Astrocyte (in vitro differentiated cells and primary cell): ENCODE measurements around the gene HACL1. TPM values are rescaled to one million over a fixed set of nuclear protein-coding genes. Genes with fewer than 3 reads are reported as not detected.

Experiments used
- DNase-seq: peaks from one replicate; pipeline ENCODE4 v3.0.0-alpha.2; 2010; ENCODE audit warnings: low read depth
- FAIRE-seq: peaks from 2 replicates; lab custom pipeline; 2011; peaks lifted over from hg19 to GRCh38; lab: Jason Lieb, UNC
- H2AFZ ChIP-seq: 2 replicates; pipeline ENCODE4 v1.6.0; 2012; ENCODE audit warnings: low read depth, low read length, inconsistent platforms
- H3K27ac ChIP-seq: 2 replicates; pipeline ENCODE4 v1.5.1; 2011; ENCODE audit warnings: low read depth, low read length, inconsistent platforms
- H3K27me3 ChIP-seq: 2 replicates; pipeline ENCODE4 v1.6.0; 2011; ENCODE audit warnings: low read length, inconsistent platforms; ENCODE audit not compliant: insufficient read depth
- H3K36me3 ChIP-seq: 2 replicates; pipeline ENCODE4 v1.5.1; 2011; ENCODE audit warnings: low read length, inconsistent platforms; ENCODE audit not compliant: insufficient read depth
- H3K4me1 ChIP-seq: 2 replicates; pipeline ENCODE4 v1.5.1; 2011; ENCODE audit warnings: low read length, inconsistent platforms; ENCODE audit not compliant: insufficient read depth
- H3K4me2 ChIP-seq: 2 replicates; pipeline ENCODE4 v1.6.0; 2012; ENCODE audit warnings: low read length, inconsistent platforms
- H3K4me3 ChIP-seq: 2 replicates; pipeline ENCODE4 v1.5.1; 2011; ENCODE audit warnings: low read depth, mild to moderate bottlenecking, low read length, inconsistent platforms; ENCODE audit not compliant: insufficient read depth
- H3K79me2 ChIP-seq: 2 replicates; pipeline ENCODE4 v1.6.0; 2012; ENCODE audit warnings: mild to moderate bottlenecking, low read length, inconsistent platforms; ENCODE audit not compliant: insufficient read depth
- H3K9ac ChIP-seq: 2 replicates; pipeline ENCODE4 v1.6.0; 2012; ENCODE audit warnings: mild to moderate bottlenecking, low read length, inconsistent platforms
- H3K9me3 ChIP-seq: 2 replicates; pipeline ENCODE4 v1.5.1; 2012; ENCODE audit warnings: low read depth, mild to moderate bottlenecking, low read length, inconsistent platforms; ENCODE audit not compliant: insufficient read depth
- H4K20me1 ChIP-seq: 2 replicates; pipeline ENCODE4 v1.6.0; 2012; ENCODE audit warnings: low read length, inconsistent platforms; ENCODE audit not compliant: insufficient read depth
- H3K27ac Mint-ChIP-seq: one replicate; pipeline ENCODE4 v1.8.0; 2021; ENCODE audit warnings: mild to moderate bottlenecking, mixed read lengths; ENCODE audit not compliant: unreplicated experiment
- H3K27me3 Mint-ChIP-seq: one replicate; pipeline ENCODE4 v1.8.0; 2021; ENCODE audit warnings: low read depth, mixed read lengths; ENCODE audit not compliant: unreplicated experiment
- H3K36me3 Mint-ChIP-seq: one replicate; pipeline ENCODE4 v1.8.0; 2021; ENCODE audit warnings: low read depth, mixed read lengths; ENCODE audit not compliant: unreplicated experiment
- H3K4me1 Mint-ChIP-seq: one replicate; pipeline ENCODE4 v1.8.0; 2021; ENCODE audit warnings: low read depth, mixed read lengths; ENCODE audit not compliant: unreplicated experiment
- H3K4me3 Mint-ChIP-seq: one replicate; pipeline ENCODE4 v1.8.0; 2021; ENCODE audit warnings: mild to moderate bottlenecking, moderate library complexity, mixed read lengths; ENCODE audit not compliant: unreplicated experiment
- H3K9me3 Mint-ChIP-seq: one replicate; pipeline ENCODE4 v1.8.0; 2021; ENCODE audit warnings: mild to moderate bottlenecking, mixed read lengths; ENCODE audit not compliant: unreplicated experiment
- EZH2 ChIP-seq: IDR thresholded peaks from 2 replicates; pipeline ENCODE4 v1.6.1; 2012; ENCODE audit warnings: mild to moderate bottlenecking, low read length, inconsistent platforms; ENCODE audit not compliant: insufficient read depth
- total RNA-seq: library from RNA; stranded (reverse); gene quantifications from 2 replicates; pipeline ENCODE4 v1.2.1, GENCODE V29; 2021
- TF ChIP-seq, protein P1 (sequence below): IDR thresholded peaks from 2 replicates; pipeline ENCODE4 v1.5.1; 2011; ENCODE audit warnings: low read depth, mild to moderate bottlenecking, inconsistent platforms, low read length, moderate library complexity; ENCODE audit not compliant: insufficient read depth

Gene HACL1
- total RNA-seq, 1 donor from 2014 or later, result 17.8 TPM

DNA sequence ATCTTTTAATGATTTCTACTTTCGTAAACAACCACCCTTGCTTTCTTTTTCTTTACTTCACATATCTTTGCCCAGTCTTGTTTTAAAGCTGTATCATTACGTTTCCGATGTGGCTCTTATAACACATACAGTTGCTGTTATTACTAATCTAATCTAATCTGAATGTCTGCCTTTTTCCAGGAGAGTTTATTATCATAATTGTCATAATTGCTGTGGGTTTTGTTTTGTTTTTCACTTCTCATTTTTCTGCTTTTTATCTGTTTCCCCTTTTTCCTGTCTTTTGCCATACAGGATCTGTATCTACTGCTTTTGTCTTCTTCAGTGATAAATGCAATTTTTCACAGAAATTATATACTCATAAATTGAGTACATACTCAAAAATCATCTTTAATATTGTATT, 24.9 kb downstream of the HACL1 start:
- no peak for TF ChIP-seq EZH2
- TF ChIP-seq, protein P1, sequence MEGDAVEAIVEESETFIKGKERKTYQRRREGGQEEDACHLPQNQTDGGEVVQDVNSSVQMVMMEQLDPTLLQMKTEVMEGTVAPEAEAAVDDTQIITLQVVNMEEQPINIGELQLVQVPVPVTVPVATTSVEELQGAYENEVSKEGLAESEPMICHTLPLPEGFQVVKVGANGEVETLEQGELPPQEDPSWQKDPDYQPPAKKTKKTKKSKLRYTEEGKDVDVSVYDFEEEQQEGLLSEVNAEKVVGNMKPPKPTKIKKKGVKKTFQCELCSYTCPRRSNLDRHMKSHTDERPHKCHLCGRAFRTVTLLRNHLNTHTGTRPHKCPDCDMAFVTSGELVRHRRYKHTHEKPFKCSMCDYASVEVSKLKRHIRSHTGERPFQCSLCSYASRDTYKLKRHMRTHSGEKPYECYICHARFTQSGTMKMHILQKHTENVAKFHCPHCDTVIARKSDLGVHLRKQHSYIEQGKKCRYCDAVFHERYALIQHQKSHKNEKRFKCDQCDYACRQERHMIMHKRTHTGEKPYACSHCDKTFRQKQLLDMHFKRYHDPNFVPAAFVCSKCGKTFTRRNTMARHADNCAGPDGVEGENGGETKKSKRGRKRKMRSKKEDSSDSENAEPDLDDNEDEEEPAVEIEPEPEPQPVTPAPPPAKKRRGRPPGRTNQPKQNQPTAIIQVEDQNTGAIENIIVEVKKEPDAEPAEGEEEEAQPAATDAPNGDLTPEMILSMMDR, result no peak
- no peaks in the 10 kb centered on the region for H3K4me1 ChIP-seq
- FAIRE-seq (no peak), DNase-seq (no peak)
- no peak overlapping the region for H3K27ac ChIP-seq
- no peak overlapping the region for H3K9ac ChIP-seq
- H3K27me3 ChIP-seq, result no peaks in the 10 kb centered on the region
- Mint-ChIP-seq H3K4me3 (no peak overlapping the region), H3K27me3 (no peaks in the 10 kb centered on the region), H3K4me1 (no peaks in the 10 kb centered on the region), H3K9me3 (no peaks in the 10 kb centered on the region), H3K27ac (no peak overlapping the region), H3K36me3 (peaks cover 4% of the 10 kb centered on the region)
- no peak overlapping the region for H3K4me3 ChIP-seq
- no peak overlapping the region for H3K4me2 ChIP-seq
- no peaks in the 10 kb centered on the region for H4K20me1 ChIP-seq
- H2AFZ ChIP-seq, result no peak overlapping the region
- no peaks in the 10 kb centered on the region for H3K79me2 ChIP-seq
- H3K36me3 ChIP-seq, result peaks cover 17% of the 10 kb centered on the region
- H3K9me3 ChIP-seq, result no peaks in the 10 kb centered on the region

GRCh38 chr3:15575446-15575845, 25.9 kb downstream of the HACL1 start:
- H3K9me3 Mint-ChIP-seq, result no peaks in the 10 kb centered on the region
- H3K36me3 Mint-ChIP-seq, result peaks cover 10% of the 10 kb centered on the region
- no peaks in the 10 kb centered on the region for H4K20me1 ChIP-seq
- no peaks in the 10 kb centered on the region for H3K27me3 ChIP-seq
- no peak overlapping the region for H3K4me3 ChIP-seq
- TF ChIP-seq, protein P1, result no peak
- no peak for TF ChIP-seq EZH2
- no peak for DNase-seq
- peaks cover 14% of the 10 kb centered on the region for H3K36me3 ChIP-seq
- H3K4me1 Mint-ChIP-seq, result no peaks in the 10 kb centered on the region
- H3K27me3 Mint-ChIP-seq, result no peaks in the 10 kb centered on the region
- H3K27ac ChIP-seq, result no peak overlapping the region
- no peak overlapping the region for H3K27ac Mint-ChIP-seq
- H2AFZ ChIP-seq, result no peak overlapping the region
- no peaks in the 10 kb centered on the region for H3K9me3 ChIP-seq
- no peaks in the 10 kb centered on the region for H3K4me1 ChIP-seq
- no peak for FAIRE-seq
- H3K4me2 ChIP-seq, result no peak overlapping the region
- H3K4me3 Mint-ChIP-seq, result no peak overlapping the region
- no peaks in the 10 kb centered on the region for H3K79me2 ChIP-seq
- H3K9ac ChIP-seq, result no peak overlapping the region

DNA sequence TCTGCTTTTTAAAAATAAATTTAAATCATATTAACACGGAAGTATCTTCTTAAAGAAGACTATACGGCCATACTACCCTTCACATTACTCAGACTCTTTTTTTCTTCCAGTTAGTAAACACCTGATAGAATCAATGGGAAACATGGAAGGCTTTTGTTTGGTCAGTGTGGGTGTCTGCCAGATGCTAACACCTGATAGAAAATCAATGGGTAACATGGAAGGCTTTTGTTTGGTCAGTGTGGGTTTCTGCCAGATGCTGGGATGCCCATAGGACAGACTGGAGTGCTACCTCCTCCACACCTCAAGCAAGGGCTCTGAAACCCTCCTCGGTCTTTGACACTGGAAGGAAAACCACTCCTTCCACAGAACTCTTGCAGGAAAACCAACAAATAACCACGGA, 29.2 kb downstream of the HACL1 start:
- Histone ChIP-seq H3K36me3 (peaks cover 13% of the 10 kb centered on the region), H3K27me3 (no peaks in the 10 kb centered on the region), H3K4me1 (no peaks in the 10 kb centered on the region), H3K79me2 (no peaks in the 10 kb centered on the region), H3K9ac (no peak overlapping the region), H3K9me3 (no peaks in the 10 kb centered on the region), H3K27ac (no peak overlapping the region), H3K4me2 (no peak overlapping the region), H3K4me3 (no peak overlapping the region), H2AFZ (no peak overlapping the region), H4K20me1 (no peaks in the 10 kb centered on the region)
- no peaks in the 10 kb centered on the region for H3K9me3 Mint-ChIP-seq
- no peak overlapping the region for H3K4me3 Mint-ChIP-seq
- H3K4me1 Mint-ChIP-seq, result no peaks in the 10 kb centered on the region
- H3K36me3 Mint-ChIP-seq, result peaks cover 14% of the 10 kb centered on the region
- no peak overlapping the region for H3K27ac Mint-ChIP-seq
- no peaks in the 10 kb centered on the region for H3K27me3 Mint-ChIP-seq
- TF ChIP-seq, protein P1, result no peak
- TF ChIP-seq EZH2, result no peak
- DNase-seq (no peak), FAIRE-seq (no peak)
